ENCODE measurements around the gene NCOA7. TPM values are rescaled to one million over a fixed set of nuclear protein-coding genes. Genes with fewer than 3 reads are reported as not detected.

The NCOA7 gene
- total RNA-seq, 1 experiment from 2014 or later, result 51.0 TPM

GRCh38 chr6:125940247-125941041 is 149.7 kb downstream of the NCOA7 start:
- ChIA-PET POLR2A (ENCODE audit: unreplicated experiment) (interaction anchor here (0.7 kb wide), 1 partner anchor 21 kb away, joined by 3 read pairs; no protein-coding TSS in a partner anchor), CTCF (interaction anchor here (0.6 kb wide), 1 partner anchor 16 kb away, joined by 3 read pairs; the partner anchor contains the start of gene HINT3)
- no peaks in the 10 kb centered on the region for H3K36me3 ChIP-seq (ENCODE audit: low read depth)
- H3K4me2 ChIP-seq, result peak overlapping the region; percentile 48
- peak overlapping the region; percentile 32 for H2AFZ ChIP-seq
- H3K4me3 ChIP-seq, result 0 out of 2 replicates have a peak overlapping the region, but pooled peaks have one; percentile 4
- H3F3A ChIP-seq (ENCODE audit: insufficient read depth, low read depth), result peaks cover 48% of the 10 kb centered on the region
- peaks cover 64% of the 10 kb centered on the region for H3K4me1 ChIP-seq (replicated peaks; ENCODE audit: insufficient read depth)
- H3K9me2 ChIP-seq (ENCODE audit: insufficient read depth), result no peaks in the 10 kb centered on the region
- intact Hi-C loops (cut with micrococcal nuclease; ENCODE audit: unreplicated experiment), result loop anchor here (10.0 kb wide), 1 partner anchor 746 kb away; no protein-coding TSS in a partner anchor
- no peaks in the 10 kb centered on the region for H3K79me2 ChIP-seq (ENCODE audit: low read depth)
- peak in 1 of 2 experiments; percentile 85 for DNase-seq
- no TSS peak for BruUV-seq (replicated peaks)
- TF ChIP-seq, protein P1, sequence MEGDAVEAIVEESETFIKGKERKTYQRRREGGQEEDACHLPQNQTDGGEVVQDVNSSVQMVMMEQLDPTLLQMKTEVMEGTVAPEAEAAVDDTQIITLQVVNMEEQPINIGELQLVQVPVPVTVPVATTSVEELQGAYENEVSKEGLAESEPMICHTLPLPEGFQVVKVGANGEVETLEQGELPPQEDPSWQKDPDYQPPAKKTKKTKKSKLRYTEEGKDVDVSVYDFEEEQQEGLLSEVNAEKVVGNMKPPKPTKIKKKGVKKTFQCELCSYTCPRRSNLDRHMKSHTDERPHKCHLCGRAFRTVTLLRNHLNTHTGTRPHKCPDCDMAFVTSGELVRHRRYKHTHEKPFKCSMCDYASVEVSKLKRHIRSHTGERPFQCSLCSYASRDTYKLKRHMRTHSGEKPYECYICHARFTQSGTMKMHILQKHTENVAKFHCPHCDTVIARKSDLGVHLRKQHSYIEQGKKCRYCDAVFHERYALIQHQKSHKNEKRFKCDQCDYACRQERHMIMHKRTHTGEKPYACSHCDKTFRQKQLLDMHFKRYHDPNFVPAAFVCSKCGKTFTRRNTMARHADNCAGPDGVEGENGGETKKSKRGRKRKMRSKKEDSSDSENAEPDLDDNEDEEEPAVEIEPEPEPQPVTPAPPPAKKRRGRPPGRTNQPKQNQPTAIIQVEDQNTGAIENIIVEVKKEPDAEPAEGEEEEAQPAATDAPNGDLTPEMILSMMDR (conservative IDR thresholded peaks at IDR 0.05), result no peak
- no peak for TF ChIP-seq EZH2 (IDR thresholded peaks at IDR 0.05; ENCODE audit: low read depth)
- no peaks in the 10 kb centered on the region; the same call in 1 of the 2 replicates for H3K9me3 ChIP-seq (ENCODE audit: insufficient read depth, low read depth)
- peak overlapping the region; percentile 76 for H3K27ac ChIP-seq
- H3K27me3 ChIP-seq (ENCODE audit: insufficient read depth, low read depth), result no peaks in the 10 kb centered on the region
- no peaks in the 10 kb centered on the region for H4K20me1 ChIP-seq (ENCODE audit: insufficient read depth)

GRCh38 chr6:125942672-125943527 is 152.1 kb downstream of the NCOA7 start:
- H3K27ac ChIP-seq, result peak overlapping the region; percentile 98

More at GRCh38 chr6:125942672-125943527, 152.1 kb downstream of the NCOA7 start:
- TF ChIP-seq EZH2 (IDR thresholded peaks at IDR 0.05; ENCODE audit: low read depth), result no peak
- TF ChIP-seq, protein P1 (conservative IDR thresholded peaks at IDR 0.05), result no peak
- Histone ChIP-seq H3K9me2 (ENCODE audit: insufficient read depth) (no peaks in the 10 kb centered on the region), H2AFZ (no peak overlapping the region; the same call in 1 of the 2 replicates), H4K20me1 (ENCODE audit: insufficient read depth) (no peaks in the 10 kb centered on the region), H3K79me2 (ENCODE audit: low read depth) (no peaks in the 10 kb centered on the region), H3K4me1 (replicated peaks; ENCODE audit: insufficient read depth) (peaks cover 88% of the 10 kb centered on the region), H3F3A (ENCODE audit: insufficient read depth, low read depth) (peaks cover 64% of the 10 kb centered on the region), H3K4me2 (peak overlapping the region; percentile 52), H3K27me3 (ENCODE audit: insufficient read depth, low read depth) (no peaks in the 10 kb centered on the region), H3K4me3 (no peak overlapping the region), H3K9me3 (ENCODE audit: insufficient read depth, low read depth) (no peaks in the 10 kb centered on the region), H3K36me3 (ENCODE audit: low read depth) (no peaks in the 10 kb centered on the region)
- intact Hi-C loops (cut with micrococcal nuclease; ENCODE audit: unreplicated experiment), result loop anchor here (10.0 kb wide), 1 partner anchor 748 kb away; no protein-coding TSS in a partner anchor
- POLR2A ChIA-PET (ENCODE audit: unreplicated experiment), result interaction anchor here (0.5 kb wide), 1 partner anchor 21 kb away, joined by 3 read pairs; no protein-coding TSS in a partner anchor
- CTCF ChIA-PET, result no interaction called here
- no TSS peak for BruUV-seq (replicated peaks)
- peak in 1 of 2 experiments; percentile 94 for DNase-seq

Data from PC-9 (cell line).